NOMO-1 treated with dmso at 0.1 percent for 144 hours (cell line): ENCODE results near the gene PLA2G4D.

Experiments
- DNase-seq: peaks from one replicate; lab custom pipeline; 2025; ENCODE audit not compliant: unreplicated experiment; lab: John Stamatoyannopoulos, UW

PLA2G4D gene

DNA sequence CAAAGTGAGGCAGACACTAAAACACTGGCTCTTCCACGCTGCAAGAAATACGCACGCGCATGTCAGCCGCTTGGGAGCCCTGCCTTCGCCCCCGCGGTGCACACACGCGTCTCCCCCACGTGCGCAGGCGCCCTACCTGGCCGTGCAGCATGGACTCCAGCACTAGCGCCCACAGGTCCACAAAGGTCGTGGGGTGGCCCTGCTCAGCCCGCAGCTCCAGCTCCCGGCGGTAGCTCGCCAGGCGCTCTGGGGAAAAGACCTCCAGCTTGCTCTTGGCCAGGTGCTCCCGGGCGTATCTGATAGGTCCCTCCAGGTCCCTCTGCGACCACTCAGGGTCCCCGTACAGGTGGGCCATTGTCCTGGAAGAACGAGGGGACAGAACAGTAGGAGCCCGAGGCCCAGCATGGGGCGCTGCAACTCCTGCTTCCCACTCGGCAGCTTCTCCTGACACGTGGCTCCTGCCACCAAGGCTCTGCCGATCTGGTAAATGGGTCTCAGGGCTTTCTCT, 14.9 kb downstream of the PLA2G4D start:
- no peak for DNase-seq

DNA sequence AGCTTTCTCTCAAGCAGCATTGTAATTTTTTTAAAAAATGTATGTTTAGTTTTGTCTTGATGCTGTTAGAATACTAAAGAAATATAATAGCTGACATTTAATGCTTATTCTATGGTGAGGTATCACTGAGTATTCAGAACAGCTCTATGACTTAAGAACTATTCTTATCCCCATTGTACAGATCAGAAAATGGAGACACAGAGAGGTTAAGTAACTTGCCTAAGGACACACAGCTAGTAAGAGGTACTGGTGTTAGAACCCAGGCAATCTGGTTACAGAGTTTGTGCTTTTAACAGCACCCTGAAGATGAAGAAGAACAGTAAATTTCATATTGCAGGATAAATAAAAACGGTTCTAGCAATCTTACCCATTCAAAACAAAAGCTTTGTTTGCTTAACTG, 15.5 kb downstream of the PLA2G4D start:
- DNase-seq = no peak

DNA sequence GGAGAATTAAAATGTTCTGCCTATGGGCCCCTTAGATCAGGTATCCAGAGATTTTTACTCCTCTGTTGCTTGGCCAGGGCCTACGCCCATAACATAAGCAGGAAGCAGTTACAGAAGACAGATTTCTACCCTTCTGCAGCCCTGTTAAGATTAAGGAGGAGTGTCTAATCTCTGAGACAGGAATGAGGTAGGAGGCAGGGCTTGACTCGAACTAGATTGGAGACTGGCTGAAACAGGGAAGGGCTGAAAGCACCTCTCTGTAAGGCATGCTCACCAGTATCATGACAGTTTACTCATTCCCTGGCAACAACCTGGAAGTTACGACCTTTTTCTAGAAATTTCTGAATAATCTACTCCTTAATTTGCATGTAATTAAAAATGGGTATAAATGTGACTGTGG, 16.7 kb downstream of the PLA2G4D start:
- DNase-seq = no peak

DNA sequence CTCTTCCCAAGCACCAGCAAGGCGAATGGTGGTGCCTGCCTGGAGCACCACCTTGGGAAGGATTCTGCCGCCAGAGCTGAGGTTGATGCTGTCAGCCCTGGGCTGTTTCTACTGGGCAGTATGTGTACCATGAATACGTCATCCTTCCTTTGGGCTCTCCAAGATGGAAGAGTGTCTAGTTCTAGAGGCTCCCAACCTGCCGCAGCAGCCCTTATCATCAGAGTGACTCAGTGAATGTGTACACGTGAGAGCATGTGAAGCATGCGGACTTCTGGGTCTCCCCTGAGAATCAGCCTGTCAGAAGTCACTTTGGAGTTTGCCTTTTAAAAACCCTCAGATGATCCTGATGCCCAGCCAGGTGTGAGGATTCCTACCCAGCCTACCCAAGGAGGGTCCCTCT, 20.9 kb downstream of the PLA2G4D start:
- no peak for DNase-seq

DNA sequence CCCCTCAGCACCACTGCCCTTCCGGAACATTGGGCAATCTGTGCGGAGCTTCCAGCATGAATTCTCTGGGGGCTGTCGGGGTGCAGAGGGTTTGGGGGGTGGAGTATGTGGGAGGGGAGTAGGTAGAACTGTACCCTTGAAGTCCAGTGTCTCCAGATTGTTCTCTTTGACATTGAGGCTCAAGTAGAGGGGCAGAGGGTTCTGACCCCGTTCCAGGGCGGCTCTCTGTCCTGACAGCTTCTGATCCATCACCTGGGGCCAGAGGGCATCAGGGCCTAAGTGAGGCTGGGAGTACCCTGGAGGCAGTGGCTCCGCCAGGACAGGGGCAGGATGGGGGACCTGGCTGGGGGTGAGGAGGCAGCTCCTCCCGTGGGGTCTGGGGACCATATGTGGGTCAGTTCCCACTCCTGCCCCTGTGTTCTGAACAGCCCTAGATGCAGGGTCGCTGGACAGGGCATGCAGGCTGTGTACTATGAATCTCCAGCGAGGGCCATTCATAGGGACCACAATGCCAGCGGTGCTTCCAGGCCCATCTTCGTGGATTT, 22.1 kb downstream of the PLA2G4D start:
- no peak for DNase-seq

DNA sequence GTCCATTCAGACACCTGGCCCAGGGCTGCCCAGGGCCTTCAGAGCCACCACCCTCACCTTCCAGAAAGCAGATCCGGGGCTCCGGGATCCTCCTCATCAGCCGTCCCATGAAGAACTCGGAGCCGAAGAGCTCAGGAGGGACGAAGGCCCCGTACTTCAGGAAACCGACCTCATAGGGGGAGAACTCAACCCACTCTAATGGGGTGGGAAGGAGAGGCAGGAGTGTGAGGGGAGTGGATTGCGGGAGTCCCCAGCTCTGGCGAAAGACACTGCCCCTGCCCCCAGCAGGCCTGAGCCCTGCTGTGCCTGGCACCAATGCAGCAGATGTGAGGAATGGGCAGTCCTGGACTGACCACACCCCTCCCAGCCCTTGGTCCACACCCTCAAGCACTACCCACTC, 22.6 kb downstream of the PLA2G4D start:
- DNase-seq = no peak

DNA sequence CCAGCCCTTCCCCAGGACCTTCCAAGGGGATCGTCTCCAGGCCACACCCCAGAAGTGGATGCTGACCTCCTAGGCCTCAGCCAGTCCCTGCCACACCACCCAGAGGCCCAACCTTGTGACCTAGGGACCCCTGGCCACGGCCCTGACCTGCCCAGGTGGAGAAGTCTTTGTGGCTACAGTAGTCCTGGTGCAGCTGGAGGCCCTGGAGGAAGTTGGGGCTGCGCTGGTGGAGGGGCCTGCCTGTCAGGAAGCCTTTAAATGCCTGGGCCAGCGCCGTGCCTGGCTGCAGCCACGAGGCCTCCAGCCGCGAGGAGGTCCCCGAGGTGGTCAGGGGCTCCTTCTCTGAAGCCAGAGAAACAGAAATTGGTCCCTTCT, 23.4 kb downstream of the PLA2G4D start:
- no peak for DNase-seq

DNA sequence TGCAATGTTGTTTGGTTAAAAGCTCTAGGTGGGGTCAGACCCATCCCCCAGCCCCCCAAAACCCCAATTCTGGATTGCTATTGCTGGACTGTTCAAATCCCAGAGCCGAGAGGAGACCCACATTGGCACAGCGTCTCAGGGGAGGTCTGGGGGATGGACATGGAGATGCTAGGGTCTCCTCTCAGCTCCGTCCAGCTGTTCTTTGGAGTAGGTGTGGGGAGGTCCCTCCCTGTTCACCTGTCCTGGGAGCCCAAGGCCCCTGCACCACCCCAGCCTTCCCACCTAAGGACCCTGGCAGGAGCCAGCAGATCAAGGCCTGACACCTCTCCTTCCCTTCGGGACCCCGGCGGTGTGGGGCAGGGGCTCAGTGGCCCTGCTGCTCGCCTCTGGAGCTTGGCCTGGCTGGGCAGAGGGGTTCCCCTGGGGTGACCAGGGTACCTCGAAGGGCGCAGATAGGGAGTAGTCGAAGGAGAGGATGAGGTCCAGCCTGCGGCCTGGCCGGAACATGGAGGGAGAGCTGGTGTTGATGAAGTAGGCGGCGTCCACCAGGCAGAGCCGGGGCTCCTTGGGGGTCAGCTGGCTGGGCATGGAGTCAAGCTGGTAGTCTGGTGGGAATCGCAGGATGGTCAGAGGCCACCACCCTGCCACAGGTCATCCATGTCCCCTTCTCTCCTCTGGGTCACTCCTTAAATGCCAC, 23.9 kb downstream of the PLA2G4D start:
- DNase-seq = no peak

DNA sequence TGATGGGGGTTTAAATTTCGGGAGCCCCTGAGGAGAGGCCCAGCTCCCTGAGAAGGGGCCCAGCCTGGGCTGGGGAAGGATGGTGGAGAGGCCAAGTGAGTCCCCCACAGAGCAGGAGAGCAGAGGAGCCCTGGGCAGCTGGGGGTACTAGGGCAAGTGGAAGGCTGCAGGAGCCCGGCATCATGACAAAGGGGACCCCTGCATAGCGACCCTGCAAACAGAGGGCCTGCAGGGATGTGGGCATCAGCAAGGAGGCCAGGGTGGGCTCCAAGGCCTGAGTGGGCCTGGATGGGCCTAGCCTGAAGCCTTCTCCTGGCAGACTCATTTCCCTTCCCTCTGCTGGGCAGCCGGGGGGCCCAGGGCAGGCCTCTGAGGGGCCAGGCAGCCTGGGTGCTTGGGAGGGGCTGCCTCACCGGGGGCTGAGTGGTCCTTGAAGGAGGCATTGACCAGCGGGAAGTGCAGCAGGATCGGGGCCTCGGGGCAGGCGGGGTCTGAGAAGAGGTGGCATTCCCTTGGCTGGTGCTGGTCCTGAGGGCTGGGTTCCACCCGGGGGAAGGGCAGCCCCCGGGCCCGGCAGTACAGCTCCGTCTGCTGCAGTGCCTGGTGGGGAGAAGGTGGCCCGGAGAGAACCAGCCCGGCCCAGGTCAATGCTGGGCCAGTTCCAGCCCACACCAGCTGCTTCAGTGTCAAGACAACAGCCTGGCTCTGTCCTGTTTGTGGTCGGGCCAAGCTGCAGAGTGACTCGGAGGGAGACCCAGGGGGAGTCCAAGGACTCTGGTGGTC, 24.7 kb downstream of the PLA2G4D start:
- no peak for DNase-seq

DNA sequence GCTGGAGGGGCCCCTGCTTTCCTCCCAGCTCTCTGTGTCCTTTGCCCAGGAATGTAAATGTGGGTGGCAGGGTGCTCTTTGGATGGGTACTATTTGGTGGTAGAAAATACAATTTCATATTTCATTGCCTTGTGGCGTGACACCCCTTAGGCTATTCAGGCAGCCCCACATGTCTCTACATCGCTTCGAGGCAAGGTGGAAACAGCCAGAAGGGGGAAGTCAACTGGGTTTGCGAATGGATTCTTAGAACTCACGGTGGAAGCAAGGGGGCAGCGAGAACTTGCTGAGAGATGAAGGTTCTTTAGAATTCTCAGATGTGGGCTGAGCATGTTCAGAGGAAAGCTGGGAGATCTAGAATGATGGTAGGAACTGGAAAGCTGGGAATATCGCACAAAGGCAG, 25.3 kb downstream of the PLA2G4D start:
- DNase-seq = no peak

DNA sequence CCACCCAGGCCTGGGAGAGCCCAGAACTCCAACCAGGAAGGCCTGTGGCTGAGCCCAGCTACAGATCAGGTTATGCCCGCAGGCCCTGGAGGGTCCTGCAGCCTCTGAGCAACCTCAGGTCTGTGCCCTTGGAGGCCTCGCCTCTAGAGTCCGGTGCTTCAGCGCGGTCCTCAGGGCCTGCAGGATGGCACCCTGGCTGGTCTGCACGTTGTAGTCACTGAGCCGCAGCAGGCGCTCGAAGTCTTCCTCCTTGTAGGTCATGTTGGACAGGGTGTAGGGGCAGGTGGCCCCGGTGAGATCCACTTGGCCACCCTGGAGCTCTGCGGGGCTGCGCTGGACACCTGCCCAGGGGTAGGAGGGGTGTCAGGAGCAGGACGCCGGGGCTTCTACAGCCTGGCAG, 25.8 kb downstream of the PLA2G4D start:
- DNase-seq = no peak

DNA sequence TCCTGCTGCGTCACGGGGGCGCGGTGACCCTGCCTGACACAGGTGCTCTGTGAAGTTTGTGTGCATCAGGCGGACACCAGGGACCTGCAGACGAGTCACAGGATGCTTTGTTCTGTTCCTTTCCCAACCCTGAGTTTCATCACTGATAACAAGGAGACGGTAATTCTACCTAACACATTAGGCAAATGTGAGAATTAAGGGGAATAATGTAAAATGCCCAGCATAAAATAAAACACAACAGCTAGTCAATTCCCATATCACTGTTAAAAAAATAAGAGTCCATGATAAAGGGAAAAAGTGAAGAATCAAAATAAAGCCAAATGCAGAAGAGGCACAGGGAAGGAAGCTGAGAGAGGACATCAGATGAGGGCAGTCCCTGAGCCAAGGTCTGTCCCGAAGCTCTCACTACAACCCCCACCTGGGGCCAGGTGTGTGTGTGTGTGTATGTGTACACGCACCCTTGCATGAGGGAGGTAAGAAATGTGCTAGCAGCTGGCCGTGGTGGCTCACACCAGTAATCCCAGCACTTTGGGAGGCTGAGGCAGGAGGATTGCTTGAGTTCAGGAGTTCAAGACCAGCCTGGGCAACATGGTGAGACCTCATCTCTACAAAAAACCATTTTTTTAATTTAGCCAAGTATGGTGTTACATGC, 27.5 kb downstream of the PLA2G4D start:
- no peak for DNase-seq

DNA sequence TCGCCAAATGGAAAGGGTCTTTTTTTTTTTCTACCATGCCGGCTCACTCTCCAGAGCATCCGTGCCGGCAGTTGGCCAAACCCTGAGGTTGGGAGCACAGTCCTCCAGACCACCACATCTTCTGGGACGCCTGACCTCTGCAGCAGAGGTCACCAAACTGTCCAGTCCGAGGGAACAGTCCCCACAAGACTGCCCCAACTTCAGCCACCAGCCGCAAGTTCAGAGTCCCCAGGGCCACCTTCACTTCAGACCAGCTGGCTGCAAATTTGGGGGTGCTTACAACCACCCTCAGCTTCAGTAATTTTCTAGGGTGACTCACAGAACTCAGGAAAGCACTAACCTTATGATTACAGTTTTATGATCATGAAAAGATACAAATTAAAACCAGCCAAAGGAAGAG, 28.9 kb downstream of the PLA2G4D start:
- DNase-seq = no peak

DNA sequence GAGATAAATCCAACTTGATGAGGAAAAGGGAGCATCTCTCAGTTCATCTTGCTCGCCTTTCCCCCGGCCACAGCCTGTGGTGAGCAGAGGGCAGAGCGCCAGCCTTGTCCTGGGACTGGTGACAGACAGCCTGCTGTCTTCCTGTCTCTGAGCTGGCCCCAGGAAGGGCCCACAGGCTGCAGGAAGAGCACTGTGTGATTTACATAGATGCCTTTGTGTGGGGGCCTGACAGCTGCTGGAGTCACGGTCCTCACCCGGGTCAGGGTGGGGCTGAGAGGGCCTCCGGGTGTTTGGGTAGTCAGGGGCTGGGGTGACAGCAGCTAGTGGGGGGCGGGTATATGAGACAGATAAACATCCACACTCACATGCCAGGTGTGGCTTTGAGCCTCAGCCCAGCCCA, 29.3 kb downstream of the PLA2G4D start:
- no peak for DNase-seq

DNA sequence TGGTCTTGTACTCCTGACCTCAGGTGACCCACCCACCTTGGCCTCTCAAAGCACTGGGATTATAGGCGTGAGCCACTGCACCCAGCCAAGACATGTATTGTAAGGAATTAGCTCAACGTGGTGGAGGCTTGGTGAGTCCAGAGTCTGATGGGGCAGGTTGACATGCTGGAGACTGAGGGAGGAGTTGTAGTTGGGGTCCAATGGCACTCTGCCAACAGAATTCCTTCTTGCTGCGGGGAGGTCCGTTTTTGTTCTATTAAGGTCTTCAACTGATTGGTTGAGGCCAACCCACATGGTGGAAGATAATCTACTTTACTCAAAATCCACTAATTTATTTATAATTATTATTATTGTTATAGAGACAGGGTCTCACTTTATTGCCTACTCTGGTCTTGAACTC, 30.1 kb downstream of the PLA2G4D start:
- DNase-seq = no peak

DNA sequence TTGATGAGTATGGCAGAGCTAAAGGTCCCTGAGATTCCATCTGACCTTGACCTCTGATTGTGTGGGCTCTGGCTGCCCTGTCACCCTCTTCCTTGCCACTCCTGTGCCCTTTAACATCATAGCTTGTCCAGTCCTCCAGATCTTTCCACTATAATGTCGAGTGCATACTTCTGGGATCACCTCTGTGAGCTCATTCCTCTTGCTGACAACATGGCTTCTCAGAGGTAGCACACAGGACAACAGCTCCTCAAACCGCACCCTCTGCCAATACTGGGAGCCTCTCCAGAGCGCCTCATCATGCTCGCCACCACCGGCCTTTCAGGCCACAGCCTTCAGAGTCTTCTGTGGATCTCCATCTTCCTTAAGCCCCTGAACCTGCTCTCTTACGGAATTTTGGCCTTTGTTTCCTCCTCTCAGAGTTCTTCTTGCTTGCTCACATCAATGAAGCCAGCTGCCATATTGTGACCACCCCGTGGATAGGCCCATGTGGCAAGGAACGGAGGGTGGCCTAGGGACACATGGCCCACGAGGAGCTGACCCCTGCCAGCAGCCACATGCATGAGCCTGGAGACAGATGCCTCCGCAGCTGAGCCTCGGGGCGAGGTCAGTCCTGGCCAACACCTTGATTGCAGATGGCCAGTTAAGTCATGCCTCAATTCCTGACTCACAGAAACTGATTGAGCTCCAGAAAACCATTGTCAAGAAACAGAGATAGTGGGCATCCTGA, 31.1 kb downstream of the PLA2G4D start:
- no peak for DNase-seq

DNA sequence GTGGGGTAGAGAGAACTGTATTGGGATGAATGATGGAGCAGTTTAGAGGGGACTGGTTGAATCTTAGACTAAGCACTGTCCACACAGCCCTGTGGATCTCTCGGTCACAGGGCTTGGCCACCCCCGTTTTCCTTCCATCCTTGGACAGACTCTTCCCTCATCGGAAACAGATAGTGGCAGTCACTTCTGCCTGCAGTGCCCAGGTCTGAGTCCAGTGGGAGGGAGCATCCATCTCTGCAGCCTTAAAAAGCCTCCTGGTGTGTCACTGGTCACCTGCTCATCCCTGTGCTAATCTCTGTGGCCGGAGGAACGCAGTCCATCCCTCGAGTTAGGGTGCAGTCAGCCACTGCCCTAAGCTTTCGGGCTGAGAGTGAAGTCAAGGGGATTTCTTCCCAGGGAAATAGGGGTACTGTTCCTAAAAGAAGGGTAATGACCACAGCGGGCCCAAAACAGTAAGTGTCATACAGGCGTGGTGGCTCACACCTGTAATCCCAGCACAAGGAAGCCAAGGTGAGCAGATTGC, 32.0 kb downstream of the PLA2G4D start:
- no peak for DNase-seq

DNA sequence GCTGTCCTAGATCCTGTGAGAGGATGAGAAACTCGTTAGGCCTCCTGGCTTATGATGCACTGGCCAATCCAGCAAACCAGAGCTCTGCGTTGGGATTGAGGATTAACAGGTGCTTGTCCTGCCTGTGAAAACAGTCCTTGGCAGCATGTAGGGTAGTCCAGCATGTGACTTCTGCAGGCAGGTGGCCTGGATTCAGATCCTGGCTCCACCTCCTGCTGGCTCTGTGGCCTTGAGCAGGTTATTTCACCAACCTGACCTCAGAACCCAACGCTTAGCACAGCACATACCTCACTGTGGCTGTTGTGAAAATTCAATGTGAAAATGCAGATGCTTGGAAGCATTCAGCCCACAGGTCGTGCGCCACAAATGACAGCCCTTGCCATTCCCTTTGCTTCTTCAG, 33.6 kb downstream of the PLA2G4D start:
- DNase-seq = no peak

DNA sequence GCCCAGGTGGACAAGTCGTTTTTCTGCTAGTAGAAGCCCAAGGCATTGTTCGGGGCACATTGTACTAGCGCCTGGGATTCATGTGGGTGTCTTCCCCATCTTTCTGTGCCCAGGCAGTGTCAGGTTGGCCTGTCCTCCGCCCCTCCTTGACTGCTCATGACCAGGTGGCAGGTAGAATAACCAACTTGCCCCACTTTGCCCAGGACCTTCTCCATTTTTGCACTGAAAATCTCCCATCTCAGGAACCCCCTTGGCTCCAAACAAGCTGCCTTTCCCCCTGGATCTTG, 33.9 kb downstream of the PLA2G4D start:
- no peak for DNase-seq

DNA sequence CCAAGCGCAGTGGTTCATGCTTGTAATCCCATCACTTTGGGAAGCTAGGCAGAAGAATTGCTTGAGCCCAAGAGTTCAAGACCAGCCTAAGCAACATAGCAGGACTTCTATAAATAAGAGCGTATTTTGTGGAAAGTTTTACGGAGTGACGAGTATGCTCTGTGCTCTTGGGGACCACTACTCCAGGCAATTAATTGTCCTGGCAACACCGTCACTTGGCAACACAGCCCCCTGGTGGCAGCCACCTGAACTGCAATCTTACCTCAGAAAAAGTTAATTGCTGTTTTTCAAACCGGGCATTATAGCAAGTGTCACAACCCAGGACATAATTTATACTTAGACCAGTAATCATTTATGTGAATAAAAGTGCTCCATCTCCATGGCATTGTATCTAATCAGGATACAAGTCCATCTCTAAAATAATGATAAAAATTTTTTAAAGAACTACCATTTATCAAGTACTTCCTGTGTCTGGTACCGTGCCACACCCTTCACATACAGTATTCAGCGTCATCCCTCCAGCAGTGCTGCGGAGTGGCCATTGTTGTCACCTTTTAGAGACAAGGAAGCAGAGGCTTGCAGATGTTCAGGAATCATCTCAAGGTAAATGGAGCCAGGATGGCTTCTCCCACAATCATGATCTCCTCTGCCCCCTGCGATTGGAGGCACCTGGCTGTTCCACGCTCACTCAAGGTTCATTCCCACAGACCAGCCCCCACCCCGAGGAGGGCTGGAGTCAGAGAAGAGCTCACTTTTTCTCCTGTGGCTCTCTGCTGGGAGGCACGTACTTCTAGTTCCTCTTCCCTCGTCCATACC, 34.5 kb downstream of the PLA2G4D start:
- peak; percentile 25 for DNase-seq
